Keratinocyte (primary cell): ENCODE results near the gene RBPJ. TPM values are rescaled to one million over a fixed set of nuclear protein-coding genes. Genes with fewer than 3 reads are reported as not detected.

ENCODE experiments used
- DNase-seq: peaks from one replicate; pipeline ENCODE4 v3.0.0-alpha.2; 2011; ENCODE audit warnings: low read depth, missing footprints, low spot score
- FAIRE-seq: peaks from 2 replicates; lab custom pipeline; 2011; peaks lifted over from hg19 to GRCh38; lab: Jason Lieb, UNC
- H2AFZ ChIP-seq: 2 replicates; pipeline ENCODE4 v1.6.0; 2012; ENCODE audit warnings: low read length, control low read depth, inconsistent platforms; ENCODE audit not compliant: control insufficient read depth
- H3K27ac ChIP-seq: 2 replicates; pipeline ENCODE4 v1.5.1; 2011; ENCODE audit warnings: low read length; ENCODE audit not compliant: control insufficient read depth, insufficient read depth
- H3K27me3 ChIP-seq: 3 replicates; pipeline ENCODE4 v1.6.0; 2011; ENCODE audit warnings: low read length; ENCODE audit not compliant: control insufficient read depth, insufficient read depth; ENCODE audit errors: extremely low read depth
- H3K36me3 ChIP-seq, 2 experiments: 2 replicates in 1 of 2; 3 replicates in 1 of 2; pipeline ENCODE4 v1.5.1; 2011; ENCODE audit warnings: low read length in 2 of 2, mild to moderate bottlenecking in 1 of 2; ENCODE audit not compliant: control insufficient read depth in 2 of 2, insufficient read depth in 2 of 2; ENCODE audit errors: extremely low read depth in 1 of 2
- H3K4me1 ChIP-seq: 3 replicates; pipeline ENCODE4 v1.5.1; 2011; ENCODE audit warnings: low read length; ENCODE audit not compliant: control insufficient read depth, insufficient read depth; ENCODE audit errors: extremely low read depth
- H3K4me2 ChIP-seq: 3 replicates; pipeline ENCODE4 v1.6.0; 2011; ENCODE audit warnings: low read depth, low read length; ENCODE audit not compliant: control insufficient read depth, insufficient read depth; ENCODE audit errors: extremely low read depth
- H3K4me3 ChIP-seq, 3 experiments: fragments of 200-600 bp in 1 of 3; sonication (generic) in 1 of 3; 2 replicates in 2 of 3; 3 replicates in 1 of 3; pipeline ENCODE4 v1.5.1; 2011 to 2016; ENCODE audit warnings: low read length in 3 of 3, mild to moderate bottlenecking in 3 of 3, control low read depth in 2 of 3, inconsistent platforms in 1 of 3, low read depth in 1 of 3, mixed read lengths in 1 of 3, mixed run types in 1 of 3, moderate library complexity in 1 of 3; ENCODE audit not compliant: control insufficient read depth in 2 of 3, insufficient read depth in 2 of 3; ENCODE audit errors: extremely low read depth in 1 of 3
- H3K79me2 ChIP-seq: 2 replicates; pipeline ENCODE4 v1.6.0; 2012; ENCODE audit warnings: low read length; ENCODE audit not compliant: control insufficient read depth, insufficient read depth
- H3K9ac ChIP-seq: 3 replicates; pipeline ENCODE4 v1.6.0; 2011; ENCODE audit warnings: low read length; ENCODE audit not compliant: control insufficient read depth, insufficient read depth; ENCODE audit errors: extremely low read depth
- H3K9me1 ChIP-seq: 3 replicates; pipeline ENCODE4 v1.6.0; 2011; ENCODE audit warnings: low read length; ENCODE audit not compliant: control insufficient read depth, insufficient read depth; ENCODE audit errors: extremely low read depth
- H3K9me3 ChIP-seq: 2 replicates; pipeline ENCODE4 v1.5.1; 2012; ENCODE audit warnings: low read depth, low read length; ENCODE audit not compliant: control insufficient read depth
- H4K20me1 ChIP-seq: 3 replicates; pipeline ENCODE4 v1.6.0; 2011; ENCODE audit warnings: low read length; ENCODE audit not compliant: control insufficient read depth, insufficient read depth; ENCODE audit errors: extremely low read depth
- EZH2 ChIP-seq: IDR thresholded peaks from one replicate; pipeline ENCODE4 v1.6.1; 2012; ENCODE audit warnings: inconsistent platforms, mild to moderate bottlenecking, low read length, moderate library complexity
- dilution Hi-C: fragments of 300-500 bp; cut with MboI; formaldehyde crosslinking; loops from one replicate; pipeline ENCODE4 v1.7.0; 2020; ENCODE audit warnings: low sequenced_read_pairs; ENCODE audit not compliant: extremely low pct_ligation_motif_present
- polyA plus RNA-seq, 5 experiments: library from polyadenylated mRNA; depleted of rRNA in 3 of 5; stranded (reverse) in 3 of 5; stranded (forward) in 1 of 5; unstranded in 1 of 5; fragments of >200 nt; gene quantifications; 1 replicate in 1 of 5; 2 replicates in 3 of 5; 3 replicates in 1 of 5; pipeline versions ENCODE4 v1.2.1 to v1.2.3, GENCODE V29; 2011 to 2012; ENCODE audit warnings: missing spikeins in 2 of 5, low read depth in 1 of 5, low replicate concordance in 1 of 5
- TF ChIP-seq, protein P1 (sequence below), 3 experiments: IDR thresholded peaks in 1 of 3; conservative IDR thresholded peaks in 1 of 3; optimal IDR thresholded peaks in 1 of 3; 2 replicates in 2 of 3; 3 replicates in 1 of 3; pipeline versions ENCODE3 to v1.5.1; 2011; ENCODE audit warnings: low read length in 3 of 3, mild to moderate bottlenecking in 3 of 3, moderate library complexity in 2 of 3, control low read depth in 1 of 3, inconsistent platforms in 1 of 3; ENCODE audit not compliant: insufficient read depth in 2 of 3; ENCODE audit errors: extremely low read depth in 1 of 3

RBPJ gene
- polyA plus RNA-seq, 1 donor (not counting 4 experiments of a cell fraction or from before 2014, with no cell fraction given), result 38.0 TPM

DNA sequence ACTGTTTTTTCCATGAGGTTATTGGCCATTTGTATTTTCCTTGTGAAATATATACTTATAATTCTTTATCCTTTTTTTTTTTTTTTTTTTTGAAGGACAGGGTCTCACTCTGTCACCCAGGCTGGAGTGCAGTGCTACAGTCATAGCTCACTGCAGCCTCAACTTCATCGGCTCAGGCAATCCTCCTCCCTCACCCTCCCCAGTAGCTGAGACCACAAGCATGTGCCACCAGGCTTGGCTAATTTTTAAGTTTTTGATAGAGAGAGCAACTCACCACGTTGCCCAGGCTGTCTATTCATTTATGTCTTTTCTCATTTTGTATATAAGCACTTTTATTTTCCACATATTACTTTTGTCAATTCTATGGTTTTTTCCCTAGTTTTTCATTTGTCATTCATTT lies 16.8 kb downstream of the RBPJ start:
- Histone ChIP-seq H4K20me1 (peaks cover 3% of the 10 kb centered on the region), H3K4me1 (peaks cover 12% of the 10 kb centered on the region), H3K4me3 (no peak overlapping the region), H3K36me3 (no peaks in the 10 kb centered on the region), H3K9ac (no peak overlapping the region), H2AFZ (no peak overlapping the region), H3K9me3 (no peaks in the 10 kb centered on the region), H3K4me2 (no peak overlapping the region), H3K27me3 (no peaks in the 10 kb centered on the region), H3K79me2 (peaks cover 50% of the 10 kb centered on the region), H3K9me1 (no peaks in the 10 kb centered on the region), H3K27ac (no peak overlapping the region)
- no peak for TF ChIP-seq EZH2
- TF ChIP-seq, protein P1, sequence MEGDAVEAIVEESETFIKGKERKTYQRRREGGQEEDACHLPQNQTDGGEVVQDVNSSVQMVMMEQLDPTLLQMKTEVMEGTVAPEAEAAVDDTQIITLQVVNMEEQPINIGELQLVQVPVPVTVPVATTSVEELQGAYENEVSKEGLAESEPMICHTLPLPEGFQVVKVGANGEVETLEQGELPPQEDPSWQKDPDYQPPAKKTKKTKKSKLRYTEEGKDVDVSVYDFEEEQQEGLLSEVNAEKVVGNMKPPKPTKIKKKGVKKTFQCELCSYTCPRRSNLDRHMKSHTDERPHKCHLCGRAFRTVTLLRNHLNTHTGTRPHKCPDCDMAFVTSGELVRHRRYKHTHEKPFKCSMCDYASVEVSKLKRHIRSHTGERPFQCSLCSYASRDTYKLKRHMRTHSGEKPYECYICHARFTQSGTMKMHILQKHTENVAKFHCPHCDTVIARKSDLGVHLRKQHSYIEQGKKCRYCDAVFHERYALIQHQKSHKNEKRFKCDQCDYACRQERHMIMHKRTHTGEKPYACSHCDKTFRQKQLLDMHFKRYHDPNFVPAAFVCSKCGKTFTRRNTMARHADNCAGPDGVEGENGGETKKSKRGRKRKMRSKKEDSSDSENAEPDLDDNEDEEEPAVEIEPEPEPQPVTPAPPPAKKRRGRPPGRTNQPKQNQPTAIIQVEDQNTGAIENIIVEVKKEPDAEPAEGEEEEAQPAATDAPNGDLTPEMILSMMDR (optimal IDR thresholded peaks at IDR 0.05 in 1 of 3, IDR thresholded peaks at IDR 0.05 in 1 of 3, conservative IDR thresholded peaks at IDR 0.05 in 1 of 3; ENCODE audit: extremely low read depth in 1 of 3, insufficient read depth in 2 of 3, low read length in 3 of 3), result no peak
- FAIRE-seq (no peak), DNase-seq (no peak)
- dilution Hi-C loops, result no loop called here

DNA sequence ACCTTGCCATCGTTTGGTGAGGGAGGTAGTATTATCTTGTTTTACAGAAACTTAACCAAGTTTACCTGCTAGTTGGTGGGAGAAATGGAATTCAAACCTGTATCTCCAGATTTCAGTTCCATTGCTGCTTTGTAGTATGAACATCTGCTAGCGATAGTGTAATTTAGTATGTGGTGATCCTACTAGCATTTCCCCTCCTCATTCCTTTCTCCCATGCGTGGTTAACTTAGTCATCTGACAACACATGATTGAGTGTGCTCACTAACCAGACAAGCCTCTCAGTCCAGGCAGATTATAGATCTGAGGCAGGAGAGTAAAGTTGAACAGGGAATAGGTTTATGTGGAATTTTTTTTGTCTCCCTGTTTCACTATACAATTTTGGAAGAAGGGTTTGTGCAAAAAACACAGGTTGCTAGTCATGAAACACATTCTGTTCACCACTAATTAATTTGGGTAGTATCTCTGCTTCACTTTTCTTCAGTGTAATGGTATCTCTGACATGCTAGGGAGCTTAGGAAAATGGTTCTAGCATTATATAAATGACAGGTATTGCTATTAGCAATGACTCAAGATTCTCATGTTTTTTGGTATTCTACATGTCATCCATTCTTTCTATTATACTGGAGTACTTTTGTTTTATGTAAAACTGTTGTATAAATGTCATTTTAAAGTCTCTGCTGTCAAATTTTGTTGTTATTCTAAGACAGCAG lies 21.7 kb downstream of the RBPJ start:
- Histone ChIP-seq H3K9me3 (no peaks in the 10 kb centered on the region), H3K4me2 (peak overlapping the region; percentile 43), H3K79me2 (peaks cover 48% of the 10 kb centered on the region), H3K27me3 (no peaks in the 10 kb centered on the region), H4K20me1 (peaks cover 6% of the 10 kb centered on the region), H3K9ac (peak overlapping the region; percentile 43), H3K27ac (peak overlapping the region; percentile 75), H3K4me1 (peaks cover 22% of the 10 kb centered on the region), H3K36me3 (no peaks in the 10 kb centered on the region), H3K4me3 (peak overlapping the region in 1 of 3 experiments; percentile 19), H3K9me1 (no peaks in the 10 kb centered on the region), H2AFZ (no peak overlapping the region)
- DNase-seq (no peak), FAIRE-seq (peak; percentile 93)
- TF ChIP-seq EZH2, result no peak
- TF ChIP-seq, protein P1 (optimal IDR thresholded peaks at IDR 0.05 in 1 of 3, IDR thresholded peaks at IDR 0.05 in 1 of 3, conservative IDR thresholded peaks at IDR 0.05 in 1 of 3; ENCODE audit: extremely low read depth in 1 of 3, insufficient read depth in 2 of 3, low read length in 3 of 3), result no peak
- dilution Hi-C loops, result no loop called here
